ENCODE measurements around the gene CLDN5. TPM values are rescaled to one million over a fixed set of nuclear protein-coding genes. Genes with fewer than 3 reads are reported as not detected.

The CLDN5 gene
- total and polyA plus RNA-seq, 2 of the 4 experiments (the other 2 are of a cell fraction), result 0.18 to 0.21 TPM

DNA sequence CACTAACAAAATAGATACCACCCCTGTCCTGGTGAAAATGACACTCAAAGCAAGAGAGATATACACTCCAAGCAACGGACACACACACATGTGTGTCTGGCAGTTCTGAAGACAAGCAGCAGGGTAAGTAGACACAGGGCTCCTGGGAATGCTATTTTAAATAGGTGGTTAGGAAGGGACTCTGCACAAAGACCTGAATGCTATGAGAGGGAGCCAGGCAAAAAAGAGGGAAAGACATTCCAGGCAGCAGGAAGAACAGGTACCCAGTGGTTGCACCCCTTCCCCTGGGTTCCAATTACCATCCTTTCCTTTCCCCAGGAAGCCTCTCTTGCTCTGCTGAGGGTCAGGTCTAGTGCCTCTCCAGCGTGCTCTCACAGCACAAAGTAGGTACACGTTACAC lies 48.2 kb downstream of the CLDN5 start:
- Histone ChIP-seq H3K23ac (ENCODE audit: low read depth, low read length) (peak overlapping the region; percentile 75), H3K36me3 (ENCODE audit: control insufficient read depth, insufficient read depth, low read length) (peaks cover 37% of the 10 kb centered on the region), H2AFZ (replicated peaks; ENCODE audit: low read length, poor library complexity) (no peak overlapping the region), H3K56ac (ENCODE audit: extremely low read depth, insufficient read depth, low read length) (no peak overlapping the region), H3K4me1 (ENCODE audit: control insufficient read depth, insufficient read depth, low read length) (no peaks in the 10 kb centered on the region; the same call in none of the 2 replicates), H3K27ac (ENCODE audit: insufficient read depth, low read length) (no peak overlapping the region), H2AK5ac (ENCODE audit: low read depth, low read length) (no peak overlapping the region), H3K4ac (ENCODE audit: low read depth, low read length) (no peak overlapping the region), H2BK15ac (ENCODE audit: low read depth, low read length) (no peak overlapping the region), H3K14ac (replicated peaks; ENCODE audit: low read depth, low read length) (no peak overlapping the region), H4K91ac (ENCODE audit: insufficient read depth, low read depth, low read length) (no peak overlapping the region), H3K9ac (ENCODE audit: low read depth, low read length) (no peak overlapping the region), H2BK20ac (ENCODE audit: low read depth, low read length) (no peak overlapping the region), H2BK5ac (ENCODE audit: low read depth, low read length, poor library complexity, severe bottlenecking) (no peak overlapping the region), H2BK120ac (ENCODE audit: low read depth, low read length) (no peak overlapping the region), H3K9me3 (ENCODE audit: control insufficient read depth, insufficient read depth, low read length) (no peaks in the 10 kb centered on the region), H4K5ac (ENCODE audit: low read depth, low read length) (no peak overlapping the region), H3K4me2 (ENCODE audit: low read depth, low read length) (no peak overlapping the region), H4K8ac (ENCODE audit: low read depth in 2 of 2, low read length in 2 of 2) (no peak overlapping the region), H4K20me1 (ENCODE audit: insufficient read depth, low read length) (peaks cover 37% of the 10 kb centered on the region), H3K27me3 (ENCODE audit: control insufficient read depth, insufficient read depth, low read length) (no peaks in the 10 kb centered on the region), H3K79me1 (ENCODE audit: low read depth in 1 of 2, low read length in 2 of 2) (peaks cover 37 to 65% of the 10 kb centered on the region in 2 experiments), H3K18ac (ENCODE audit: low read depth, low read length) (no peak overlapping the region), H3K9me1 (ENCODE audit: insufficient read depth, low read length) (no peaks in the 10 kb centered on the region; the same call in 1 of the 2 replicates), H3K4me3 (ENCODE audit: insufficient read depth, low read depth, low read length) (no peak overlapping the region), H2AK9ac (replicated peaks; ENCODE audit: low read depth, low read length, poor library complexity) (no peak overlapping the region)
- CTCF ChIA-PET, result no interaction called here
- WGBS, 2 experiments (ENCODE audit: extremely low coverage in 2 of 2, insufficient read length in 1 of 2), result no CpG with 5 or more reads among the region's 3 CpGs
- in situ Hi-C loops (cut with MboI; ENCODE audit: low sequenced_read_pairs), result no loop called here
- intact Hi-C loops (cut with micrococcal nuclease), result loop anchor here (5.0 kb wide), 2 partner anchors 156 to 184 kb away; partner anchors contain the start of gene CLTCL1
- dilution Hi-C loops (cut with HindIII; ENCODE audit: low sequenced_read_pairs, unreplicated experiment), result no loop called here
- ATAC-seq (ENCODE audit: low read depth) (no peak), DNase-seq (no peak)
- BruUV-seq (replicated peaks), result no TSS peak
- POLR2A ChIA-PET (ENCODE audit: unreplicated experiment), result no interaction called here
- TF ChIP-seq RCOR1 (IDR thresholded peaks at IDR 0.05; ENCODE audit: insufficient replicate concordance, low read length), result no peak
- TF ChIP-seq, protein P1, sequence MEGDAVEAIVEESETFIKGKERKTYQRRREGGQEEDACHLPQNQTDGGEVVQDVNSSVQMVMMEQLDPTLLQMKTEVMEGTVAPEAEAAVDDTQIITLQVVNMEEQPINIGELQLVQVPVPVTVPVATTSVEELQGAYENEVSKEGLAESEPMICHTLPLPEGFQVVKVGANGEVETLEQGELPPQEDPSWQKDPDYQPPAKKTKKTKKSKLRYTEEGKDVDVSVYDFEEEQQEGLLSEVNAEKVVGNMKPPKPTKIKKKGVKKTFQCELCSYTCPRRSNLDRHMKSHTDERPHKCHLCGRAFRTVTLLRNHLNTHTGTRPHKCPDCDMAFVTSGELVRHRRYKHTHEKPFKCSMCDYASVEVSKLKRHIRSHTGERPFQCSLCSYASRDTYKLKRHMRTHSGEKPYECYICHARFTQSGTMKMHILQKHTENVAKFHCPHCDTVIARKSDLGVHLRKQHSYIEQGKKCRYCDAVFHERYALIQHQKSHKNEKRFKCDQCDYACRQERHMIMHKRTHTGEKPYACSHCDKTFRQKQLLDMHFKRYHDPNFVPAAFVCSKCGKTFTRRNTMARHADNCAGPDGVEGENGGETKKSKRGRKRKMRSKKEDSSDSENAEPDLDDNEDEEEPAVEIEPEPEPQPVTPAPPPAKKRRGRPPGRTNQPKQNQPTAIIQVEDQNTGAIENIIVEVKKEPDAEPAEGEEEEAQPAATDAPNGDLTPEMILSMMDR (conservative IDR thresholded peaks at IDR 0.05; ENCODE audit: low read depth, low read length), result no peak
- TF ChIP-seq, protein P2, sequence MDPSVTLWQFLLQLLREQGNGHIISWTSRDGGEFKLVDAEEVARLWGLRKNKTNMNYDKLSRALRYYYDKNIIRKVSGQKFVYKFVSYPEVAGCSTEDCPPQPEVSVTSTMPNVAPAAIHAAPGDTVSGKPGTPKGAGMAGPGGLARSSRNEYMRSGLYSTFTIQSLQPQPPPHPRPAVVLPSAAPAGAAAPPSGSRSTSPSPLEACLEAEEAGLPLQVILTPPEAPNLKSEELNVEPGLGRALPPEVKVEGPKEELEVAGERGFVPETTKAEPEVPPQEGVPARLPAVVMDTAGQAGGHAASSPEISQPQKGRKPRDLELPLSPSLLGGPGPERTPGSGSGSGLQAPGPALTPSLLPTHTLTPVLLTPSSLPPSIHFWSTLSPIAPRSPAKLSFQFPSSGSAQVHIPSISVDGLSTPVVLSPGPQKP (IDR thresholded peaks at IDR 0.05; ENCODE audit: borderline replicate concordance, low read depth, low read length), result no peak
